HepG2 (cell line): ENCODE results near the gene INTS1.

ENCODE experiments used
- NRL ChIP-seq: sonication (generic); formaldehyde crosslinking; IDR thresholded peaks from 2 replicates; pipeline ENCODE4 v1.5.0; 2020; ENCODE audit warnings: missing genetic modification reagents, mild to moderate bottlenecking, moderate library complexity, borderline replicate concordance
- ZNF329 ChIP-seq: sonication (generic); formaldehyde crosslinking; IDR thresholded peaks from 2 replicates; pipeline ENCODE4 v1.9.0; 2021; ENCODE audit warnings: low read depth, mild to moderate bottlenecking, missing genetic modification reagents
- ZNF430 ChIP-seq: sonication (generic); formaldehyde crosslinking; IDR thresholded peaks from 2 replicates; pipeline ENCODE4 v1.9.0; 2021; ENCODE audit warnings: mild to moderate bottlenecking, missing genetic modification reagents
- TF ChIP-seq, protein P1 (sequence below), 2 experiments: sonication (generic) in 1 of 2; formaldehyde crosslinking in 1 of 2; IDR thresholded peaks; 2 replicates each; pipeline versions ENCODE4 v1.5.1 to v1.6.1; 2011 to 2020; ENCODE audit warnings: borderline replicate concordance in 1 of 2, low read depth in 1 of 2, low read length in 1 of 2, mild to moderate bottlenecking in 1 of 2, missing genetic modification reagents in 1 of 2, moderate library complexity in 1 of 2
- TF ChIP-seq, protein P2 (sequence below): sonication (generic); formaldehyde crosslinking; IDR thresholded peaks from 2 replicates; pipeline ENCODE4 v1.5.0; 2020; ENCODE audit warnings: mild to moderate bottlenecking, missing genetic modification reagents, moderate library complexity

DNA sequence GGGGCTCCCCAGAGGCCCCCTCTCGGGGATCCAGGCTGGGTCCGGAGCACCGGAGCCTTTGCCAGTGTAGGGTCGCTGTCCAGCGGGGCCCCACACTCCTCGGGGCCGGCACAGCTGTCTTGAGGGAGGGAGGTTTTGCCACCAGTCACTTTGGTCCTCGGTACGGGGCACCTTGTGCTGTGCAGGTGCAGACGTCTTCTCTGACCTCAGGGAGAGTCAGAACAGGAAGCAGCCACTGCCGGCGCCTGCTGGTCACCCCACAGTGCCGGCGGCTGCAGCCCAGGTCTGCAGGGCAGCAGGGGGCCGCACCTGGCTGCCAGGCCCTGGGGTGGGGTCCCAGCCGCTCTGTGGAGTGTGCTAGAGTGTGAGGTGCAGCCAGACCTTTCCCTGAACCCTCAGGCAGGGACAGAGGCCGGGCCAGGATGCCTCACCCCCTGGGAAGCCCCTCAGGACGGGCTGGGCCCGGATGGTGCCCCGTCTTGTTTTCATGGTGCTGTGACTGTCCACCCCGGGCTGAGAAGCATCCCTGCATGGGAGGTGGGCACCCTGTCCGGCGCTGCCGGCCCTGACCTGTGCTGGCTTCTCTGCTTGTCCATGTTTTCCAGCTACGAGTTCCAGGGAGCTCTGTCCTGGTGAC lies 34.5 kb upstream of the INTS1 start:
- TF ChIP-seq ZNF329 (CRISPR knock-in tag) (no peak), NRL (CRISPR knock-in tag) (no peak), ZNF430 (CRISPR knock-in tag) (no peak)
- TF ChIP-seq, protein P1, sequence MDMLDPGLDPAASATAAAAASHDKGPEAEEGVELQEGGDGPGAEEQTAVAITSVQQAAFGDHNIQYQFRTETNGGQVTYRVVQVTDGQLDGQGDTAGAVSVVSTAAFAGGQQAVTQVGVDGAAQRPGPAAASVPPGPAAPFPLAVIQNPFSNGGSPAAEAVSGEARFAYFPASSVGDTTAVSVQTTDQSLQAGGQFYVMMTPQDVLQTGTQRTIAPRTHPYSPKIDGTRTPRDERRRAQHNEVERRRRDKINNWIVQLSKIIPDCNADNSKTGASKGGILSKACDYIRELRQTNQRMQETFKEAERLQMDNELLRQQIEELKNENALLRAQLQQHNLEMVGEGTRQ (IDR thresholded peaks at IDR 0.05; ENCODE audit: low read depth, low read length), result no peak
- TF ChIP-seq, protein P1 (CRISPR knock-in tag; IDR thresholded peaks at IDR 0.05; ENCODE audit: borderline replicate concordance), result no peak
- TF ChIP-seq, protein P2, sequence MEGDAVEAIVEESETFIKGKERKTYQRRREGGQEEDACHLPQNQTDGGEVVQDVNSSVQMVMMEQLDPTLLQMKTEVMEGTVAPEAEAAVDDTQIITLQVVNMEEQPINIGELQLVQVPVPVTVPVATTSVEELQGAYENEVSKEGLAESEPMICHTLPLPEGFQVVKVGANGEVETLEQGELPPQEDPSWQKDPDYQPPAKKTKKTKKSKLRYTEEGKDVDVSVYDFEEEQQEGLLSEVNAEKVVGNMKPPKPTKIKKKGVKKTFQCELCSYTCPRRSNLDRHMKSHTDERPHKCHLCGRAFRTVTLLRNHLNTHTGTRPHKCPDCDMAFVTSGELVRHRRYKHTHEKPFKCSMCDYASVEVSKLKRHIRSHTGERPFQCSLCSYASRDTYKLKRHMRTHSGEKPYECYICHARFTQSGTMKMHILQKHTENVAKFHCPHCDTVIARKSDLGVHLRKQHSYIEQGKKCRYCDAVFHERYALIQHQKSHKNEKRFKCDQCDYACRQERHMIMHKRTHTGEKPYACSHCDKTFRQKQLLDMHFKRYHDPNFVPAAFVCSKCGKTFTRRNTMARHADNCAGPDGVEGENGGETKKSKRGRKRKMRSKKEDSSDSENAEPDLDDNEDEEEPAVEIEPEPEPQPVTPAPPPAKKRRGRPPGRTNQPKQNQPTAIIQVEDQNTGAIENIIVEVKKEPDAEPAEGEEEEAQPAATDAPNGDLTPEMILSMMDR, result no peak
